ENCODE measurements around the gene ALK.

- TF ChIP-seq CTCF (conservative IDR thresholded peaks at IDR 0.05 in 1 of 2, IDR thresholded peaks at IDR 0.05 in 1 of 2; ENCODE audit: low read depth in 1 of 2, low read length in 2 of 2) (peak; percentile 80 to 83), EZH2 (IDR thresholded peaks at IDR 0.05; ENCODE audit: low read length, missing control alignments) (no peak)
Observed at GRCh38 chr2:29309090-29310029, 612.0 kb downstream of the ALK start.
